Type B pancreatic cell (in vitro differentiated cells): ENCODE measurements around the gene CCDC86. TPM values are rescaled to one million over a fixed set of nuclear protein-coding genes. Genes with fewer than 3 reads are reported as not detected.

Experiments used
- DNase-seq: peaks from one replicate; pipeline ENCODE4 v3.0.0; 2021; ENCODE audit warnings: mixed read lengths; ENCODE audit not compliant: unreplicated experiment; ENCODE audit errors: extremely low spot score
- H3K27ac Mint-ChIP-seq: 2 replicates; pipeline ENCODE4 v1.8.0; 2021; ENCODE audit warnings: mild to moderate bottlenecking, mixed read lengths
- H3K27me3 Mint-ChIP-seq: 2 replicates; pipeline ENCODE4 v1.8.0; 2021; ENCODE audit warnings: mixed read lengths
- H3K36me3 Mint-ChIP-seq: 2 replicates; pipeline ENCODE4 v1.8.0; 2021; ENCODE audit warnings: mixed read lengths
- H3K4me1 Mint-ChIP-seq: one replicate; pipeline ENCODE4 v1.8.0; 2021; ENCODE audit warnings: mixed read lengths; ENCODE audit not compliant: unreplicated experiment
- H3K4me3 Mint-ChIP-seq: 2 replicates; pipeline ENCODE4 v1.8.0; 2021; ENCODE audit warnings: mild to moderate bottlenecking, mixed read lengths
- H3K9me3 Mint-ChIP-seq: 2 replicates; pipeline ENCODE4 v1.8.0; 2021; ENCODE audit warnings: mixed read lengths
- total RNA-seq: library from RNA; stranded (reverse); gene quantifications from 2 replicates; pipeline ENCODE4 v1.2.1, GENCODE V29; 2021; ENCODE audit warnings: low replicate concordance
- TF ChIP-seq, protein P1 (sequence below): fragments of 200-600 bp; sonication (generic); conservative IDR thresholded peaks from 2 replicates; pipeline ENCODE4 v1.5.0; 2021; ENCODE audit warnings: antibody characterized with exemption, mild to moderate bottlenecking

The CCDC86 gene
- total RNA-seq, 1 donor from 2014 or later: 31.1 TPM

- H3K27me3 Mint-ChIP-seq: peaks cover 3% of the 10 kb centered on the region
- no peak overlapping the region for H3K4me3 Mint-ChIP-seq
- peaks cover 27% of the 10 kb centered on the region for H3K4me1 Mint-ChIP-seq
- H3K36me3 Mint-ChIP-seq: no peaks in the 10 kb centered on the region
- H3K27ac Mint-ChIP-seq: peak overlapping the region; percentile 55
- no peaks in the 10 kb centered on the region for H3K9me3 Mint-ChIP-seq
- TF ChIP-seq, protein P1, sequence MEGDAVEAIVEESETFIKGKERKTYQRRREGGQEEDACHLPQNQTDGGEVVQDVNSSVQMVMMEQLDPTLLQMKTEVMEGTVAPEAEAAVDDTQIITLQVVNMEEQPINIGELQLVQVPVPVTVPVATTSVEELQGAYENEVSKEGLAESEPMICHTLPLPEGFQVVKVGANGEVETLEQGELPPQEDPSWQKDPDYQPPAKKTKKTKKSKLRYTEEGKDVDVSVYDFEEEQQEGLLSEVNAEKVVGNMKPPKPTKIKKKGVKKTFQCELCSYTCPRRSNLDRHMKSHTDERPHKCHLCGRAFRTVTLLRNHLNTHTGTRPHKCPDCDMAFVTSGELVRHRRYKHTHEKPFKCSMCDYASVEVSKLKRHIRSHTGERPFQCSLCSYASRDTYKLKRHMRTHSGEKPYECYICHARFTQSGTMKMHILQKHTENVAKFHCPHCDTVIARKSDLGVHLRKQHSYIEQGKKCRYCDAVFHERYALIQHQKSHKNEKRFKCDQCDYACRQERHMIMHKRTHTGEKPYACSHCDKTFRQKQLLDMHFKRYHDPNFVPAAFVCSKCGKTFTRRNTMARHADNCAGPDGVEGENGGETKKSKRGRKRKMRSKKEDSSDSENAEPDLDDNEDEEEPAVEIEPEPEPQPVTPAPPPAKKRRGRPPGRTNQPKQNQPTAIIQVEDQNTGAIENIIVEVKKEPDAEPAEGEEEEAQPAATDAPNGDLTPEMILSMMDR: no peak
- no peak for DNase-seq
Observed at GRCh38 chr11:60858731-60859464, 17.0 kb downstream of the CCDC86 start.

- Mint-ChIP-seq H3K27ac (no peak overlapping the region), H3K4me1 (peaks cover 34% of the 10 kb centered on the region), H3K36me3 (no peaks in the 10 kb centered on the region), H3K27me3 (peaks cover 3% of the 10 kb centered on the region), H3K4me3 (no peak overlapping the region), H3K9me3 (no peaks in the 10 kb centered on the region)
- no peak for DNase-seq
- TF ChIP-seq, protein P1: no peak
Observed at GRCh38 chr11:60859616-60860250, 17.8 kb downstream of the CCDC86 start.

- Mint-ChIP-seq H3K27ac (no peak overlapping the region), H3K4me3 (no peak overlapping the region), H3K36me3 (no peaks in the 10 kb centered on the region), H3K27me3 (no peaks in the 10 kb centered on the region), H3K4me1 (peaks cover 29% of the 10 kb centered on the region), H3K9me3 (no peaks in the 10 kb centered on the region)
- no peak for DNase-seq
- TF ChIP-seq, protein P1: no peak
Observed at GRCh38 chr11:60860943-60861342, 19.0 kb downstream of the CCDC86 start.

DNA sequence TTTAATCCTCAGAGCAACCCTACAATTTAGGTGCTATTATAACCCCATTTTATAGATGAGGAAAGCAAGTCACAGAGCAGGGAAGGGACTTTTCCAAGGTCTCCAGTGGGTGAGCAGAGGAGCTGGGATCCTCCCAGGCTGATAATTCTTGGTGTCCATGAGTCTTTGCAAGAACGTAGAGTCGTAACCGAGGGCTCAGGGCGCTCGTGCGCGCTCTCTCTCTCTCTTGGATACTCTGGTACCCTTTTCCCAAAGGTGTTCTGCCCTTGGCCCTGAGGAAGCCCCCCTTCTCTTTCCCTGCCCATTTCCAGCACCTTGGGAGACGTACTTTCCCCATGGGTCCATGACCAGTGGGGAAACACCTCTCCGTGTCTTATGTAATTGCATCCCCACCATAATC is 20.3 kb downstream of the CCDC86 start:
- H3K4me3 Mint-ChIP-seq: no peak overlapping the region
- no peaks in the 10 kb centered on the region for H3K27me3 Mint-ChIP-seq
- no peaks in the 10 kb centered on the region for H3K36me3 Mint-ChIP-seq
- H3K9me3 Mint-ChIP-seq: no peaks in the 10 kb centered on the region
- DNase-seq: no peak
- H3K4me1 Mint-ChIP-seq: peaks cover 23% of the 10 kb centered on the region
- H3K27ac Mint-ChIP-seq: no peak overlapping the region
- TF ChIP-seq, protein P1: no peak

DNA sequence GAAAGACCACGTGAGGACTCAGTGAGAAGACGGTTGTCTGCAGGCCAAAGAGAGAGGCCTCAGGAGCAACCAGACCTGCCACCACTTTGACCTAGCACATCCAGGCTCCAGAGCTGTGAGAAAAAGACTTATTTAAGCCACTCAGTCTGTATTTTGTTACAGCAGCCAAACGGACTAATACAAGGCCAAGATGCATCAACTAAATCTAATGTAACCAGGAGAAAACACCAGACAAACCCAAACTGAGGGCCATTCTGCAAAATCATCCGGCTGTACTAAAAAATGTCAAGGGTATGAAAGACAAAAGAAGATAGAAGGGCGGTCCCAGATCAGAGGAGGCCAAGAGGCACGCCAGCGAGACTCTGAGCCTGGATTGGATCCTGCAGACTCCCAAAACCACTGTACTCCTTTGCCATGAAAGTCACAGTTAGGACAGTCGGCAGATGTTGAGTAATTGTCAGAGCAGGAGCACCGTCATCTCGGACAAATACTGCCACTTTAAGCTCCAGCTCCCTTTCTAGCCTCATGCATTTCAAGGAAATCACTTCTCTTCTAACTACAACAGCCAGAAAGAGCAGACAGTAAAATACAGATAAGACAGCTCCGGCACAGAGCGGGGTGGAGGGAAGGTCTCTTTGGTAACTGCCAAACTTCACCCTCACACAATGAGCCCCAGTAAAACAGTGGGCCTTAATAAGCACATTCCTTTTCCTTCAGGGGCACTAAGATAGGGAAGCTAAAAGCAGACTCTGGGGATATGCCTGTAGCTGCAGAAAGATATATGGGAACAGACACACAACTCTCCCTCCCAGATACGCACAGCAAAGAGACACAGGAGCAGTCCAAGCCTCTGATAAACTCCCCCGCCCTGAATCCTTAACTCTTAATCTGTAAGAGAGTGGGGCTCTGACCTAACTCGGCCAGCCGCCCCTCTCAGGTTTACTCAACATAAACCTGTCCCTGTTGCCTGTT is 21.9 kb downstream of the CCDC86 start:
- TF ChIP-seq, protein P1: no peak
- H3K4me1 Mint-ChIP-seq: peaks cover 14% of the 10 kb centered on the region
- H3K4me3 Mint-ChIP-seq: no peak overlapping the region
- no peaks in the 10 kb centered on the region for H3K27me3 Mint-ChIP-seq
- H3K36me3 Mint-ChIP-seq: no peaks in the 10 kb centered on the region
- no peak overlapping the region for H3K27ac Mint-ChIP-seq
- no peaks in the 10 kb centered on the region for H3K9me3 Mint-ChIP-seq
- no peak for DNase-seq
